GM06990 (cell line): ENCODE data around the gene CPA5.

Source experiments
- DNase-seq: peaks from one replicate; pipeline ENCODE4 v3.0.0-alpha.2; 2011; ENCODE audit not compliant: insufficient read length; ENCODE audit errors: extremely low read depth
- H3K27me3 ChIP-seq: replicated peaks from 2 replicates; pipeline ENCODE4 v1.6.0; 2011; ENCODE audit warnings: low read length; ENCODE audit not compliant: control insufficient read depth, insufficient read depth
- H3K36me3 ChIP-seq: 2 replicates; pipeline ENCODE4 v1.5.1; 2011; ENCODE audit warnings: low read length; ENCODE audit not compliant: control insufficient read depth, insufficient read depth
- H3K4me3 ChIP-seq: replicated peaks from 2 replicates; pipeline ENCODE4 v1.5.1; 2011; ENCODE audit warnings: low read depth, mild to moderate bottlenecking, control low read depth, low read length
- CTCF ChIP-seq: IDR thresholded peaks from 2 replicates; pipeline ENCODE4 v1.5.1; 2011; ENCODE audit warnings: low read length, control low read depth, mild to moderate bottlenecking, inconsistent platforms; ENCODE audit not compliant: insufficient read depth, poor library complexity, severe bottlenecking

CPA5 gene

GRCh38 chr7:130415006-130415405 lies 70.4 kb downstream of the CPA5 start:
- no peak for DNase-seq
- no peak overlapping the region for H3K4me3 ChIP-seq
- H3K36me3 ChIP-seq, result no peaks in the 10 kb centered on the region
- H3K27me3 ChIP-seq, result no peaks in the 10 kb centered on the region
- TF ChIP-seq CTCF, result no peak

- no peak for TF ChIP-seq CTCF
- Histone ChIP-seq H3K27me3 (no peaks in the 10 kb centered on the region), H3K36me3 (no peaks in the 10 kb centered on the region), H3K4me3 (no peak overlapping the region)
- no peak for DNase-seq
Measured at GRCh38 chr7:130417213-130417612, 72.6 kb downstream of the CPA5 start.

GRCh38 chr7:130418306-130418705 lies 73.7 kb downstream of the CPA5 start:
- H3K4me3 ChIP-seq, result no peak overlapping the region
- no peak for TF ChIP-seq CTCF
- no peaks in the 10 kb centered on the region for H3K36me3 ChIP-seq
- no peak for DNase-seq
- no peaks in the 10 kb centered on the region for H3K27me3 ChIP-seq
